ENCODE measurements around the gene FBXO28.

DNA sequence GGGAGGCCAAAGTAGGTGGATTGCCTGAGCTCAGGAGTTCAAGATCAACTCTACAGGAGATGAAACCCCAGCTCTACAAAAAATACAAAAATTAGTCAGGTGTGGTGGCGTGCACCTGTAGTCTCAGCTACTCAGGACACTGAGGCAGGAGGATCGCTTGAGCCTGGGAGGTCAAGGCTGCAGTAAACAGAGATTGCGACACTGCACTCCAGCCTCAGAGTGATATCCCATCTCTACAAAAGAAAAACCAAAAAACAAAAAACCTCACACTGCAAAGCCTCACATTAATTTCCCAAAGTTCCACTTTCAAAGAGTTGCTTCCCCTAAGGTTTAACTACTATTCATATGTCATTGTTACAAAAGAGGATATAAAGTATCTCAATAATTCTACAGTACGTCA is 29.0 kb upstream of the FBXO28 start:
- TF ChIP-seq, protein P1, sequence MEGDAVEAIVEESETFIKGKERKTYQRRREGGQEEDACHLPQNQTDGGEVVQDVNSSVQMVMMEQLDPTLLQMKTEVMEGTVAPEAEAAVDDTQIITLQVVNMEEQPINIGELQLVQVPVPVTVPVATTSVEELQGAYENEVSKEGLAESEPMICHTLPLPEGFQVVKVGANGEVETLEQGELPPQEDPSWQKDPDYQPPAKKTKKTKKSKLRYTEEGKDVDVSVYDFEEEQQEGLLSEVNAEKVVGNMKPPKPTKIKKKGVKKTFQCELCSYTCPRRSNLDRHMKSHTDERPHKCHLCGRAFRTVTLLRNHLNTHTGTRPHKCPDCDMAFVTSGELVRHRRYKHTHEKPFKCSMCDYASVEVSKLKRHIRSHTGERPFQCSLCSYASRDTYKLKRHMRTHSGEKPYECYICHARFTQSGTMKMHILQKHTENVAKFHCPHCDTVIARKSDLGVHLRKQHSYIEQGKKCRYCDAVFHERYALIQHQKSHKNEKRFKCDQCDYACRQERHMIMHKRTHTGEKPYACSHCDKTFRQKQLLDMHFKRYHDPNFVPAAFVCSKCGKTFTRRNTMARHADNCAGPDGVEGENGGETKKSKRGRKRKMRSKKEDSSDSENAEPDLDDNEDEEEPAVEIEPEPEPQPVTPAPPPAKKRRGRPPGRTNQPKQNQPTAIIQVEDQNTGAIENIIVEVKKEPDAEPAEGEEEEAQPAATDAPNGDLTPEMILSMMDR (IDR thresholded peaks at IDR 0.05; ENCODE audit: insufficient read depth, low read depth, low read length) = no peak
- TF ChIP-seq EZH2 (IDR thresholded peaks at IDR 0.05; ENCODE audit: insufficient read depth, low read length) = no peak

Measured in astrocyte (in vitro differentiated cells and primary cell).